Ishikawa (cell line): ENCODE results near the gene FKBP10.

Experiments
- CREB1 ChIP-seq: IDR thresholded peaks from 2 replicates; pipeline ENCODE4 v1.6.1; 2012; ENCODE audit warnings: low read depth
- EP300 ChIP-seq: IDR thresholded peaks from 2 replicates; pipeline ENCODE4 v1.6.1; 2012; ENCODE audit warnings: borderline replicate concordance
- FOXM1 ChIP-seq: IDR thresholded peaks from 2 replicates; pipeline ENCODE4 v1.6.1; 2012; ENCODE audit warnings: low read depth, borderline replicate concordance
- TF ChIP-seq, protein P1 (sequence below): IDR thresholded peaks from 2 replicates; pipeline ENCODE4 v1.6.1; 2012
- TF ChIP-seq, protein P2 (sequence below): IDR thresholded peaks from 2 replicates; pipeline ENCODE4 v1.6.1; 2012; ENCODE audit warnings: low read depth, mild to moderate bottlenecking

DNA sequence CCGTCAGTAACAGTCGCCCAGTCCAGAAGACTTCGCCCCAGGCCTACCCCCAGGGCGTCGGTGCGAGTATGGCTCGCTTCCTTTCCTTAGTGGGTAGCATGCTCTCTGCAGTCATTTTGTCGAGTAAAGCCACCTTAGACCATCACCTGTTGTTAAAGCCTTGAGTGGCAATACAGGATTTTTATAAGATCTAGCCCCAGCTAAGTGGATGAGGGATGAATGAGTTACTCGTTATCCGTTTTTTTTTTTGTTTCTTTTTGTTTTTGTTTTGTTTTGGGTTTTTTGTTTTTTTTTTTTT is 52.7 kb downstream of the FKBP10 start:
- no peak for TF ChIP-seq FOXM1
- TF ChIP-seq, protein P1, sequence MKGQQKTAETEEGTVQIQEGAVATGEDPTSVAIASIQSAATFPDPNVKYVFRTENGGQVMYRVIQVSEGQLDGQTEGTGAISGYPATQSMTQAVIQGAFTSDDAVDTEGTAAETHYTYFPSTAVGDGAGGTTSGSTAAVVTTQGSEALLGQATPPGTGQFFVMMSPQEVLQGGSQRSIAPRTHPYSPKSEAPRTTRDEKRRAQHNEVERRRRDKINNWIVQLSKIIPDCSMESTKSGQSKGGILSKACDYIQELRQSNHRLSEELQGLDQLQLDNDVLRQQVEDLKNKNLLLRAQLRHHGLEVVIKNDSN, result no peak
- no peak for TF ChIP-seq EP300
- no peak for TF ChIP-seq CREB1
- TF ChIP-seq, protein P2, sequence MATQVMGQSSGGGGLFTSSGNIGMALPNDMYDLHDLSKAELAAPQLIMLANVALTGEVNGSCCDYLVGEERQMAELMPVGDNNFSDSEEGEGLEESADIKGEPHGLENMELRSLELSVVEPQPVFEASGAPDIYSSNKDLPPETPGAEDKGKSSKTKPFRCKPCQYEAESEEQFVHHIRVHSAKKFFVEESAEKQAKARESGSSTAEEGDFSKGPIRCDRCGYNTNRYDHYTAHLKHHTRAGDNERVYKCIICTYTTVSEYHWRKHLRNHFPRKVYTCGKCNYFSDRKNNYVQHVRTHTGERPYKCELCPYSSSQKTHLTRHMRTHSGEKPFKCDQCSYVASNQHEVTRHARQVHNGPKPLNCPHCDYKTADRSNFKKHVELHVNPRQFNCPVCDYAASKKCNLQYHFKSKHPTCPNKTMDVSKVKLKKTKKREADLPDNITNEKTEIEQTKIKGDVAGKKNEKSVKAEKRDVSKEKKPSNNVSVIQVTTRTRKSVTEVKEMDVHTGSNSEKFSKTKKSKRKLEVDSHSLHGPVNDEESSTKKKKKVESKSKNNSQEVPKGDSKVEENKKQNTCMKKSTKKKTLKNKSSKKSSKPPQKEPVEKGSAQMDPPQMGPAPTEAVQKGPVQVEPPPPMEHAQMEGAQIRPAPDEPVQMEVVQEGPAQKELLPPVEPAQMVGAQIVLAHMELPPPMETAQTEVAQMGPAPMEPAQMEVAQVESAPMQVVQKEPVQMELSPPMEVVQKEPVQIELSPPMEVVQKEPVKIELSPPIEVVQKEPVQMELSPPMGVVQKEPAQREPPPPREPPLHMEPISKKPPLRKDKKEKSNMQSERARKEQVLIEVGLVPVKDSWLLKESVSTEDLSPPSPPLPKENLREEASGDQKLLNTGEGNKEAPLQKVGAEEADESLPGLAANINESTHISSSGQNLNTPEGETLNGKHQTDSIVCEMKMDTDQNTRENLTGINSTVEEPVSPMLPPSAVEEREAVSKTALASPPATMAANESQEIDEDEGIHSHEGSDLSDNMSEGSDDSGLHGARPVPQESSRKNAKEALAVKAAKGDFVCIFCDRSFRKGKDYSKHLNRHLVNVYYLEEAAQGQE, result no peak
